Adrenal gland (tissue), 5 donors: ENCODE data around the gene ACADL.
"Not testable (repeated sequence)": the region's sequence is repeated elsewhere in the genome, so short reads cannot be mapped to it uniquely, and the experiment has no call there.

ENCODE experiments used
- POLR2A ChIP-seq, 2 donors: fragments of 450-650 bp; IDR thresholded peaks; one replicate each; pipeline ENCODE4 v1.6.1; 2017; ENCODE audit warnings: antibody characterized with exemption in 2 of 2, mild to moderate bottlenecking in 2 of 2, moderate library complexity in 1 of 2
- TF ChIP-seq, protein P1 (sequence below), 6 experiments: fragments of 450-650 bp in 4 of 6; fragments of 200-600 bp in 2 of 6; sonication (generic) in 1 of 6; IDR thresholded peaks; 1 replicate in 5 of 6; 2 replicates in 1 of 6; pipeline versions ENCODE4 v1.5.1 to v1.8.0; 2016 to 2021; ENCODE audit warnings: antibody characterized with exemption in 6 of 6, mild to moderate bottlenecking in 2 of 6, moderate library complexity in 1 of 6
- donor health status: DM: no; HTN: no; CAD: no.

DNA sequence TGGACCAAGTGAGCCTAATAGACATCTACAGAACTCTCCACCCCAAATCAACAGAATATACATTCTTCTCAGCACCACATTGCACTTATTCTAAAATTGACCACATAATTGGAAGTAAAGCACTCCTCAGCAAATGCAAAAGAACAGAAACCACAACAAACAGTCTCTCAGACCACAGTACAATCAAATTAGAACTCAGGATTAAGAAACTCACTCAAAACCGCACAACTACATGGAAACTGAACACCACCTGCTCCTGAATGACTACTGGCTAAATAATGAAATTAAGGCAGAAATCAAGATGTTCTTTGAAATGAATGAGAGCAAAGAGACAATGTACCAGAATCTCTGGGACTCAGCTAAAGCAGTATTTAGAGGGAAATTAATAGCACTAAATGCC lies 41.3 kb downstream of the ACADL start:
- TF ChIP-seq, protein P1, sequence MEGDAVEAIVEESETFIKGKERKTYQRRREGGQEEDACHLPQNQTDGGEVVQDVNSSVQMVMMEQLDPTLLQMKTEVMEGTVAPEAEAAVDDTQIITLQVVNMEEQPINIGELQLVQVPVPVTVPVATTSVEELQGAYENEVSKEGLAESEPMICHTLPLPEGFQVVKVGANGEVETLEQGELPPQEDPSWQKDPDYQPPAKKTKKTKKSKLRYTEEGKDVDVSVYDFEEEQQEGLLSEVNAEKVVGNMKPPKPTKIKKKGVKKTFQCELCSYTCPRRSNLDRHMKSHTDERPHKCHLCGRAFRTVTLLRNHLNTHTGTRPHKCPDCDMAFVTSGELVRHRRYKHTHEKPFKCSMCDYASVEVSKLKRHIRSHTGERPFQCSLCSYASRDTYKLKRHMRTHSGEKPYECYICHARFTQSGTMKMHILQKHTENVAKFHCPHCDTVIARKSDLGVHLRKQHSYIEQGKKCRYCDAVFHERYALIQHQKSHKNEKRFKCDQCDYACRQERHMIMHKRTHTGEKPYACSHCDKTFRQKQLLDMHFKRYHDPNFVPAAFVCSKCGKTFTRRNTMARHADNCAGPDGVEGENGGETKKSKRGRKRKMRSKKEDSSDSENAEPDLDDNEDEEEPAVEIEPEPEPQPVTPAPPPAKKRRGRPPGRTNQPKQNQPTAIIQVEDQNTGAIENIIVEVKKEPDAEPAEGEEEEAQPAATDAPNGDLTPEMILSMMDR (IDR thresholded peaks at IDR 0.05) = not testable (repeated sequence)
- not testable (repeated sequence) for TF ChIP-seq POLR2A (IDR thresholded peaks at IDR 0.05)
